Neural progenitor cell (in vitro differentiated cells): Measurements from ENCODE around the gene MAPK4.

Experiments used
- CTCF ChIP-seq: fragments of 200-600 bp; sonication (generic); IDR thresholded peaks from 2 replicates; pipeline ENCODE4 v1.5.1; 2017; ENCODE audit warnings: antibody characterized with exemption, mild to moderate bottlenecking
- EZH2phosphoT487 ChIP-seq: fragments of 200-600 bp; sonication (generic); IDR thresholded peaks from 2 replicates; pipeline ENCODE4 v1.6.1; 2017; ENCODE audit warnings: antibody characterized with exemption

- TF ChIP-seq CTCF (no peak), EZH2phosphoT487 (no peak)
Measured at GRCh38 chr18:50674307-50674980, 114.6 kb downstream of the MAPK4 start.
